NCI-H1417 (cell line): ENCODE measurements around the gene PPP2R5A.
"Not testable (repeated sequence)": the region's sequence is repeated elsewhere in the genome, so short reads cannot be mapped to it uniquely, and the experiment has no call there.

Experiments used
- DNase-seq, 3 experiments: peaks; one replicate each; lab custom pipeline; 2025; lab: John Stamatoyannopoulos, UW

The PPP2R5A gene

GRCh38 chr1:212355230-212355969, 70.2 kb downstream of the PPP2R5A start:
- DNase-seq: no peak

- no peak for DNase-seq
Measured at GRCh38 chr1:212359794-212360479, 74.7 kb downstream of the PPP2R5A start.

GRCh38 chr1:212364985-212365384, 79.8 kb downstream of the PPP2R5A start:
- no peak for DNase-seq

- DNase-seq: no peak
Measured at GRCh38 chr1:212366901-212367300, 81.7 kb downstream of the PPP2R5A start.

GRCh38 chr1:212367474-212368072, 82.4 kb downstream of the PPP2R5A start:
- no peak for DNase-seq

GRCh38 chr1:212368073-212368484, 82.9 kb downstream of the PPP2R5A start:
- peak in 2 of 3 experiments; percentile 29 to 49 for DNase-seq

GRCh38 chr1:212375986-212376385, 90.8 kb downstream of the PPP2R5A start:
- DNase-seq: no peak

GRCh38 chr1:212377644-212378043, 92.4 kb downstream of the PPP2R5A start:
- DNase-seq: no peak

GRCh38 chr1:212379366-212379765, 94.2 kb downstream of the PPP2R5A start:
- no peak for DNase-seq

GRCh38 chr1:212381397-212382035, 96.3 kb downstream of the PPP2R5A start:
- DNase-seq: no peak

GRCh38 chr1:212386029-212386428, 100.8 kb downstream of the PPP2R5A start:
- DNase-seq: no peak

- no peak for DNase-seq
Measured at GRCh38 chr1:212388985-212389716, 103.9 kb downstream of the PPP2R5A start.

- not testable (repeated sequence) for DNase-seq
Measured at GRCh38 chr1:212395678-212396437, 110.6 kb downstream of the PPP2R5A start.

- DNase-seq: peak in 1 of 3 experiments; percentile 29
Measured at GRCh38 chr1:212396638-212397037, 111.4 kb downstream of the PPP2R5A start.

- DNase-seq: no peak
Measured at GRCh38 chr1:212397171-212397570, 112.0 kb downstream of the PPP2R5A start.

GRCh38 chr1:212401042-212401441, 115.8 kb downstream of the PPP2R5A start:
- DNase-seq: no peak

- DNase-seq: no peak
Measured at GRCh38 chr1:212401838-212402582, 116.8 kb downstream of the PPP2R5A start.

- DNase-seq: no peak
Measured at GRCh38 chr1:212402666-212403321, 117.6 kb downstream of the PPP2R5A start.

GRCh38 chr1:212410231-212410820, 125.1 kb downstream of the PPP2R5A start:
- DNase-seq: no peak
